ENCODE data around the gene FAM83B.
"Not testable (repeated sequence)": the region's sequence is repeated elsewhere in the genome, so short reads cannot be mapped to it uniquely, and the experiment has no call there.

FAM83B gene

GRCh38 chr6:54898767-54899166 lies 52.2 kb downstream of the FAM83B start:
- DNase-seq (ENCODE audit: low spot score) = no peak

DNA sequence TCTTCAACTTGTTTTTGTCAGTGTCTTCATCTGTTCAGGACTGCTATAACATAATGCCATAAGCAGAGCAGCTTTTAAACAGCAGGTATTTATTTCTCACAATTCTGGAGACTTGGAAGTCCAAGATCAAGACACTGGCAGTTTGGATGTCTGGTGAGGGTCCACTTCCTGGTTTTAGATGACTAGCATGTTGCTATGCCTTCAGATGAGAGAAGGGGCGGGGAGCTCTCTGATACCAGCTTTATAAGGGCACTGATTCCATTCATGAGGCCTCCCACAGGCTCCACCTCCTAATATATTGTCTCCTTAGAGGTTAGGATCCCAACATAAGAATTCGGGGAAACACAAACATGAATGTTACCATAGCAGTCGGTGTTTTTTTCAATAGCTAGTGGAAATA lies 52.9 kb downstream of the FAM83B start:
- no peak for DNase-seq (ENCODE audit: low spot score)

DNA sequence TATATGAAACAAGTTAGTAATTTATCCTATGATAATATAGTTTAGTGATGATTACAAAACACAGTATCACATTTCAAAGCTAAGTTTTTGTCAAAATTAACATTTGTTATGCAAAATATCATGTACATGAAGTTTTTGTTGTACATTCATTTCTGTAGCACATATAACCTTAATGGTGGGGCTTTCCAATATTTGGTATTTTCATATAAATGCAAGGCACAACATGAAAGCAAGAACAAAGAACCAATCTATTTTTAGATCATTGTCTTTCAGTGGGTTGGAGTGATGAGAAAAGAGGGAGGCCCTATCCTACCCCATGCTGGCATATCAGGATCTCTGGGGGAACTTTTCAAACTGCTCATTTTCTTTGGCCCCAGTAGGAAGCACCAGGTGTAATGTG lies 53.4 kb downstream of the FAM83B start:
- no peak for DNase-seq (ENCODE audit: low spot score)

- no peak for DNase-seq (ENCODE audit: low spot score)
These were observed 54.1 kb downstream of the FAM83B start for GRCh38 chr6:54900666-54901065.

DNA sequence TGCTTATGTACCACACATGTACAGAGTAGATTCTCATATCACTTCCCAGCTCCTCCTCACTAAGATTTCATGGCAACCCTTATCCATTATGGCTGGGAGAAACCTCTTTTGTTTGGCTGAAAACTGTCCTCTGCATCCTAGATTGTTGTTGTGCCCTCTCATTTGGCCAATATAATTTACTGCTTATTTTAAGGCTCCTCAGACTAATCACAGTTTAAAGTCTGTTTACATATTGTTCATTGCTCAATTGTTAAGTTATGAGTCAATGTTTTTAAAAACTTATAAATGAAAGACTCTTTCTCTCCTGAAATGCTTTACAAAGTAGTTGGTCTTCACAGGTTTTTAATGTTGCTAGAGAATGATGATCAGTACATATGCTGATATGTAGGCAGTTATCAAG lies 57.3 kb downstream of the FAM83B start:
- no peak for DNase-seq (ENCODE audit: low spot score)

- DNase-seq (ENCODE audit: low spot score) = no peak
These were observed 60.8 kb downstream of the FAM83B start for GRCh38 chr6:54907355-54907754.

- DNase-seq (ENCODE audit: low spot score) = no peak
These were observed 62.6 kb downstream of the FAM83B start for GRCh38 chr6:54909184-54909583.

DNA sequence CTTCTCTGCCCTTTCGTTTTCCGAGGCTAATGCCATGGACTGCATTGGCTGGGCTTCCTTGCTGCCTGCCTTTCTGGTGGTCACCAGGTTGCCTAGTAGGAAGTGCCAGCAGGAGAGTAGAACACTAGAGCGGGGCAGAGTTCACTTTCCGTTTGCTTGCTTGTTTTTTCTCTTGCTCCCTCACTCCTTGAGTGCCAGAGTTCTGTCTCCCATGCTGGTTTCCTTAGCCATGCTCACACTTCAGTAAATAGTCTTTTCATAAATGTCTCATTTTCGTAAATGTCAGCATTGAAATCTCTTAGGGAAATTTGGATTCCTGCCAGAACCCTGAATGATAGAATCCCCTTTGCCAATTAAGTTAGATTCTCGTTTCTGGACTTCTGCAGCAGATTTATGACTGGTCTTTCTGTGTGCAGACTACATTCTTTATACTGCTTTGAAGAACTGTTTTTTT lies 63.9 kb downstream of the FAM83B start:
- no peak for DNase-seq (ENCODE audit: low spot score)

- DNase-seq (ENCODE audit: low spot score) = no peak
These were observed 64.3 kb downstream of the FAM83B start for GRCh38 chr6:54910921-54911320.

GRCh38 chr6:54913211-54913610 lies 66.6 kb downstream of the FAM83B start:
- DNase-seq (ENCODE audit: low spot score) = no peak

- DNase-seq (ENCODE audit: low spot score) = no peak
These were observed 70.3 kb downstream of the FAM83B start for GRCh38 chr6:54916858-54917257.

- DNase-seq (ENCODE audit: low spot score) = no peak
These were observed 74.1 kb downstream of the FAM83B start for GRCh38 chr6:54920628-54921027.

GRCh38 chr6:54921891-54922290 lies 75.3 kb downstream of the FAM83B start:
- DNase-seq (ENCODE audit: low spot score) = no peak

DNA sequence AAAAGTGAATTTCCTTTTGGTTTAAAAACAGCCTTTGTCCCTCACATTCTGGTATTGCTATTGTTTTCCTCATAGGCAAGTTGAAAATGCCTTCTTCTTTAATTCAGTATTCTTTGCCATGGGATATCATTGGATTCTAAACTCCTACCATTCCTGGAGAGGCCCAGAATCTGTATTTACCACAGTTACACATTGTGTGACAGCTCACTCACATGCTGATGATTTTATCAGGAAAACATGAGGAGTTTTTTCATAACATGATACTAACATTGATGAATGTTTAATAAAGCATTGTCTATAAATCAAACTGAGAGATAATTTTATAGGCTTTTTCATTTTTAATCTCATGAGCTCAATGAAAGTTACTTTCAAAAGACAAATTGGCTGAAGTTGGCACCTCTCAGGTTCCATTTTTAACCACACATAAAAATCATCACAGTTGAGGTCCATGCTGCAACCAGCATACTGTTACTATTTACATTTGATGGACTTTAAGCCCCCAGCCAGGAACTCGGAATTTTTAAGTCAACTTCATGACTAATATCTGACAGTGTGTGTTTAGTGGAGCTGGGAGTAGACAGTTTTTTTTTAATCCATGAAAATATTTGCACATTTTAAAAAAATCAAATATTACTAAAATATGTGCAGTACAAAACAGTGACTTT lies 82.8 kb downstream of the FAM83B start:
- DNase-seq (ENCODE audit: low spot score) = no peak

- DNase-seq (ENCODE audit: low spot score) = no peak
These were observed 86.1 kb downstream of the FAM83B start for GRCh38 chr6:54932622-54933021.

GRCh38 chr6:54935739-54936138 lies 89.2 kb downstream of the FAM83B start:
- no peak for DNase-seq (ENCODE audit: low spot score)

DNA sequence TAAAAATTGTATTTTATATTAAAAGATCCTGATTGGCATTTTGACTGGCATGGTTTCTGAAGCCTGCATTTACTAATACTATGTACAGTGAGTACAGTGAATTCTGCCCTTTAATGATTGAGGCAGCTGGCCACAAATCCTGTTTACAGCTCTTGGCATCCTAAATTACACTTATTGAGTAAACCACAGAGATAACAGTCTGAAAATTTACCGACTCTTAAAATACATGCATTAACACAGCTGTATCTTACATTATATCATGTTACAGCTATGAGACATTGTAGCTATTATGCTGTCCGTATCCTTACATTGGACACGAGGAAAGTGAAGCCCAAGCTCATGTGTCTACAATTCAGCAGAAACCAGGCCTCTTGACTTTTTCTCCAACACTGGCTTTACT lies 90.8 kb downstream of the FAM83B start:
- no peak for DNase-seq (ENCODE audit: low spot score)

DNA sequence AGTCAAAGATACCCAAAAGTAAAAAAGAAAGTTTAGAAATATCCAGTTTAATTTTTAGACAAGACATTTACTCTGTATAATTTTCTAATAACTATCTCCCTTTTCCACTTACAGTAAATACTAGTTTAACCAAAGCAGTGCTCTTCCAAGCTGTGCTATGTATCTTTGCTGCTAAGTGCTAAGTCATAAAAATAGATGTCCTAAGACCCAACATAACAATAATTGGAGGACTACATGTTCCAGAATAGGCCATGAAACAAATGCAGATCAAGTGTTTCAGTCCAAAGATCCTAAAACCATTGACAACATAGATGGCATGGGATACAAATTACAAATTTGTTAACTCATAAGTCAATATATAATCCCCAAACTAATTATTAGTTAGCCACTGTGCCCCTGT lies 111.1 kb downstream of the FAM83B start:
- DNase-seq (ENCODE audit: low spot score) = no peak

GRCh38 chr6:54958446-54958845 lies 111.9 kb downstream of the FAM83B start:
- DNase-seq (ENCODE audit: low spot score) = no peak

GRCh38 chr6:54959820-54960219 lies 113.2 kb downstream of the FAM83B start:
- DNase-seq (ENCODE audit: low spot score) = no peak

DNA sequence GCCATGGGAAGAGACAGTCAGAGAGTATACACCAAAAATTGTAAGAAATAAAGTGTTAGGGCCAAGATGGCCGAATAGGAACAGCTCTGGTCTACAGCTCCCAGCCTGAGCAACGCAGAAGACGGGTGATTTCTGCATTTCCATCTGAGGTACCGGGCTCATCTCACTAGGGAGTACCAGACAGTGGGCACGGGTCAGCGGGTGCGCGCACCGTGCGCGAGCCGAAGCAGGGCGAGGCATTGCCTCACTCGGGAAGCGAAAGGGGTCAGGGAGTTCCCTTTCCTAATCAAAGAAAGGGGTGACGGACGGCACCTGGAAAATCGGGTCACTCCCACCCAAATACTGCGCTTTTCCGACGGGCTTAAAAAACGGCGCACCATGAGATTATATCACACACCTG lies 114.8 kb downstream of the FAM83B start:
- not testable (repeated sequence) for DNase-seq (ENCODE audit: low spot score)

- DNase-seq (ENCODE audit: low spot score) = no peak
These were observed 123.8 kb downstream of the FAM83B start for GRCh38 chr6:54970337-54970736.

GRCh38 chr6:54971825-54972224 lies 125.3 kb downstream of the FAM83B start:
- no peak for DNase-seq (ENCODE audit: low spot score)

GRCh38 chr6:54979161-54979560 lies 132.6 kb downstream of the FAM83B start:
- not testable (repeated sequence) for DNase-seq (ENCODE audit: low spot score)
